Activated CD8-positive, alpha-beta T cell treated with anti-CD3 and anti-CD28 coated beads, Interleukin-2, amount 10 ng/mL, durations not matched to agents 7 days and 5 days (primary cell): ENCODE results near the gene RBM4. TPM values are rescaled to one million over a fixed set of nuclear protein-coding genes. Genes with fewer than 3 reads are reported as not detected.

Source experiments
- ATAC-seq: fragments of 150-1000 bp; cut with Tn5 transposase; one replicate; pipeline ENCODE4 v1.10.0; 2021; ENCODE audit warnings: moderate library complexity
- CTCF ChIA-PET: fragments of 350-600 bp; sonication (Branson Sonifier 250); formaldehyde crosslinking; loops from one replicate; lab custom pipeline; 2021; ENCODE audit warnings: antibody characterized with exemption; lab: Charles Lee
- POLR2A ChIA-PET: fragments of 350-600 bp; sonication (Branson Sonifier 250); formaldehyde crosslinking; loops from one replicate; lab custom pipeline; 2021; ENCODE audit warnings: antibody characterized with exemption; lab: Charles Lee
- DNase-seq: peaks from one replicate; pipeline ENCODE4 v3.0.0-alpha.2; 2020
- H3K27ac Mint-ChIP-seq: one replicate; pipeline ENCODE4 v1.8.0; 2021; ENCODE audit warnings: mild to moderate bottlenecking, mixed read lengths
- H3K27me3 Mint-ChIP-seq: one replicate; pipeline ENCODE4 v1.8.0; 2021; ENCODE audit warnings: low read depth, mixed read lengths
- H3K36me3 Mint-ChIP-seq: one replicate; pipeline ENCODE4 v1.8.0; 2021; ENCODE audit warnings: low read depth, mixed read lengths
- H3K4me1 Mint-ChIP-seq: one replicate; pipeline ENCODE4 v1.8.0; 2021; ENCODE audit warnings: low read depth, mixed read lengths
- H3K4me3 Mint-ChIP-seq: one replicate; pipeline ENCODE4 v1.8.0; 2021; ENCODE audit warnings: mild to moderate bottlenecking, mixed read lengths
- H3K9me3 Mint-ChIP-seq: one replicate; pipeline ENCODE4 v1.8.0; 2022; ENCODE audit warnings: mixed read lengths; ENCODE audit not compliant: insufficient read depth
- total RNA-seq, 2 experiments: library from RNA; stranded (reverse); gene quantifications; one replicate each; pipeline ENCODE4 v1.2.3, GENCODE V29; 2021

The RBM4 gene
- total RNA-seq, 2 experiments from 2014 or later: 118 to 121 TPM

DNA sequence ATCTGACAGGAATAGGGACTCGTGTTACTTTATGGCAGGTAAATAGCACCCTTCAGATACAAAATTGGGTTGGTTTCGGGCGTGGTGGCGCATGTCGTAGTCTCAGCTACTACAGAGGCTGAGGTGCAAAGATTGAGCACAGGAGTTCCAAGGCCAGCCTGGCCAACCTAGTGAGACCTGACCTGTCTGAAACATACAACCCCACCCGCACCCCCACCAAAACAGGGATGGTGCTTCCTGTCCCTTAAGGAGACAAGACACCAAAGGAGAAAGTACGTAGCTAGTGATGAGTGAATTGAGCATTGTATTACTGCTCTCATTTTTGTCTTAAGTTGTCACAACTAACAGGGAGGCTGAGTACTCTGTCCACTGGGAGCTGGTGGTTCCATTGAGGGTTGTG lies 14.1 kb downstream of the RBM4 start:
- peaks cover 54% of the 10 kb centered on the region for H3K36me3 Mint-ChIP-seq

DNA sequence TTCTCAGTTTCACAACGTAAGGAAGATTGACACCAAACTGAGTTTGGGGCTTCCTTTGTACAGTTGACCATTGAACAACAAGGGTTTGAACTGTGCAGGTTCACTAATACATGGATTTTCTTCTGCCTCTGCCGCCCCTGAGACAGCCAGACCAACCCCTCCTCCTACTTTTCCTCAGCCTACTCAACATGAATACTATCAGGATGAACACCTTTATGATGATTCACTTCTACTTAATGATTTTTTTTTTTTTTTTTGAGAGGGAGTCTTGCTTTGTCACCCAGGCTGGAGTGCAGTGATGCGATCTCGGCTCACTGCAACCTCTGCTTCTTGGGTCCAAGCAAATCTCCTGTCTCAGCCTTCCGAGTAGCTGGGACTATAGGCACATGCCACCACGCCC lies 14.6 kb downstream of the RBM4 start:
- peaks cover 3% of the 10 kb centered on the region for H3K4me1 Mint-ChIP-seq
- POLR2A ChIA-PET: interaction anchor here (1.0 to 1.5 kb wide), 3 partner anchors 15 to 37 kb away, joined by 3 to 5 read pairs (median 4); partner anchors contain the start of gene RBM4
- H3K9me3 Mint-ChIP-seq: no peaks in the 10 kb centered on the region
- no peaks in the 10 kb centered on the region for H3K27me3 Mint-ChIP-seq
- DNase-seq: no peak
- no peak overlapping the region for H3K4me3 Mint-ChIP-seq
- H3K36me3 Mint-ChIP-seq: peaks cover 52% of the 10 kb centered on the region
- no peak overlapping the region for H3K27ac Mint-ChIP-seq
- ATAC-seq: no peak
- CTCF ChIA-PET: interaction anchor here (1.0 to 1.7 kb wide), 2 partner anchors 25 to 267 kb away, joined by 3 to 6 read pairs; partner anchors contain the start of gene RBM4B

More for the DNA sequence above, 14.1 kb downstream of the RBM4 start:
- CTCF ChIA-PET: interaction anchor here (1.1 to 1.7 kb wide), 2 partner anchors 22 to 25 kb away, joined by 3 to 6 read pairs; partner anchors contain the start of gene RBM4B
- H3K4me3 Mint-ChIP-seq: no peak overlapping the region
- no peaks in the 10 kb centered on the region for H3K9me3 Mint-ChIP-seq
- POLR2A ChIA-PET: interaction anchor here (1.0 to 1.5 kb wide), 2 partner anchors 14 to 37 kb away, joined by 4 to 5 read pairs; partner anchors contain the start of gene RBM4
- peaks cover 3% of the 10 kb centered on the region for H3K4me1 Mint-ChIP-seq
- peak overlapping the region; percentile 3 for H3K27ac Mint-ChIP-seq
- ATAC-seq (no peak), DNase-seq (no peak)
- no peaks in the 10 kb centered on the region for H3K27me3 Mint-ChIP-seq

DNA sequence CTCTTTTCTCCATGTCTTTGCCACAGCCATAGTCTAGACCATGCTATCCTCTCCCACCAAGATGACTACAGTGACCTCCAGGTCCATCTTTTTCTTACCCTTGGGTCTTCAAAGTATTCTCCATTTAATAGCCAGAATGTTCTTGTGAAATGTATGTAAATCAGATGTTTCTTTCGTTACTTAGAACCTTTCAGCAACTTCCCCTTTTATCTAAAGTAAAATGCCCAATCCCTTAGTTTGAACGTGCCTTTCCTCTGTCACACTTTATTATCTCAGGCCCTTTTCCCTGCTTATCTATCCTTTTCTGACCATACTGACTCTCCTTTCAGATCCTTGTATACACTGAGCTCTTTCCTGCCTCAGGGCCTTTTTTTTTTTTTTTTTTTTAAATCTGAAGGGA lies 21.3 kb downstream of the RBM4 start:
- H3K27ac Mint-ChIP-seq: peak overlapping the region; percentile 28
- DNase-seq (no peak), ATAC-seq (no peak)

DNA sequence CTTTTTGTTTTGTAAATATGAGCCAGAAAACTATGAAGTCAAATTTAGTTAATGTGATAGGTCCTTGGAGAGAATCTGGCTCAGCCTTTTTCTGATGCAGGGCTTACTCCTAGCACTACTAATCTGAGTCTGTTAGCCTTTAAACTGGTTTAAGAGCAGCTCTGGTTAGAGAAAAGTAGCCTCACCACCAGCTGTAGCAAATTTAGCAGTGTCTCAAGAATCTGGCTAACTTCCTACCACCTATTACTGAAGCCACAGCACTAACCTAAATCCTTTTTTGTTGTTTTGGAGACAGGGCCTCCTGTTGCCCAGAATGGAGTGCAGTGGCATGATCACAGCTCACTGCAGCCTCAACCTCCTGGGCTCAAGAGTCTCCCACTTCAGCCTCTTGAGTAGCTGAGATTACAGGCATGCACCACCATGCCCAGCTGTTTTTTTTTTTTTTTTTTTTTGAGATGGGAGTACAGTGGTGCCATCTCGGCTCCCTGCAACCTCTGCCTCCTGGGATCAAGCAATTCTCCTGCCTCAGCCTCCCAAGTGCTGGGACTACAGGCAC lies 25.3 kb downstream of the RBM4 start:
- Mint-ChIP-seq H3K36me3 (peaks cover 61% of the 10 kb centered on the region), H3K9me3 (no peaks in the 10 kb centered on the region), H3K4me3 (no peak overlapping the region), H3K27ac (no peak overlapping the region), H3K27me3 (no peaks in the 10 kb centered on the region), H3K4me1 (peaks cover 5% of the 10 kb centered on the region)
- ATAC-seq (no peak), DNase-seq (no peak)
- ChIA-PET POLR2A (no interaction called here), CTCF (interaction anchor here (0.9 to 3.9 kb wide), 4 partner anchors 9 to 73 kb away, joined by 3 to 19 read pairs (median 4); partner anchors contain the start of gene RBM4B)

More for the DNA sequence above, 21.3 kb downstream of the RBM4 start:
- ChIA-PET CTCF (interaction anchor here (0.8 to 4.5 kb wide), 2 partner anchors 18 to 41 kb away, joined by 3 to 16 read pairs; partner anchors contain the start of gene RBM4B), POLR2A (interaction anchor here (0.9 to 1.3 kb wide), 3 partner anchors 22 to 43 kb away, joined by 3 read pairs; no protein-coding TSS in a partner anchor)
- Mint-ChIP-seq H3K36me3 (peaks cover 43% of the 10 kb centered on the region), H3K27me3 (no peaks in the 10 kb centered on the region), H3K4me1 (peaks cover 5% of the 10 kb centered on the region), H3K9me3 (no peaks in the 10 kb centered on the region), H3K4me3 (no peak overlapping the region)

DNA sequence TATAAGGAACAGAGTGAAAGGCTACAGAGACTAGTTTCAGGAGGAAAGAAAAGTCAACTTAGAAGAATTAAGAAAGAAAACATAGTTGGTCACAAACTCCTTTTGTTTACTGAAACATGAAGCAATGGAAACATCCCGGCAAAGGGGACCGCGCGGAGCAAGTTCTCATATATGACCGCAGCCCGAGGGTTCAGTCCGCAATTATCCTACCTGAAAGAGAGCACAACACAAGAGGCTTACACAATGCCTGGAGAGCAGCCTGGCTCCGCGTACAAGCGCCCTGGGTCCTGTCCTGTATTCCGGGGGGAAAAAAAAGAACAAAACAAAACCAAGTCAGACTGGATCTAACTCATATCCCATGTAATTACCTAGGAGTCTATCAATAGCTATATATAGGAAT lies 26.9 kb downstream of the RBM4 start:
- POLR2A ChIA-PET: interaction anchor here (0.6 to 1.3 kb wide), 3 partner anchors 13 to 294 kb away, joined by 3 to 7 read pairs (median 3); partner anchors contain the start of genes RBM4B and SLC29A2
- Mint-ChIP-seq H3K27me3 (no peaks in the 10 kb centered on the region), H3K9me3 (no peaks in the 10 kb centered on the region), H3K36me3 (peaks cover 61% of the 10 kb centered on the region), H3K4me3 (no peak overlapping the region), H3K27ac (no peak overlapping the region), H3K4me1 (peaks cover 12% of the 10 kb centered on the region)
- DNase-seq: no peak
- CTCF ChIA-PET: interaction anchor here (0.7 to 3.9 kb wide), 3 partner anchors 12 to 154 kb away, joined by 3 to 19 read pairs (median 3); partner anchors contain the start of gene RBM4B
- ATAC-seq: no peak

DNA sequence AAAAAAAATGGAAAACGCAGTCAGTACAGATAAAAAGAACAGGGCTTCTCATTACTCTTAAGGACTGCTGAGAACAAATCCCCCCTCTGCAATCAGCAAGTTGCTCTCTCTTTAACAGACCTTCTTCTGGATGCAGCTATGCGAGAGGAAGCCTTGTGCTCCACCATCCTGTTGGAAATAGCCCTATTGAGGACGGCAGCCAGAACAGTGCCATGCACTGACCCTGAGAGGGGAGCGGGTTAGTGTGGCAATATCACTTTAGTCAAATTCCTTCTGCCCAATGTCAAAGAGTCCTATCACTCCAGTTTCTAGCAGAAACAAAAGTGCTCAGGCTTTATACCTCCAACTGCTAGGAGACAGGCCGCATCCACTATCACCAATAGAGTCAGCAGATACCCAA lies 32.3 kb downstream of the RBM4 start:
- POLR2A ChIA-PET: no interaction called here
- ATAC-seq (no peak), DNase-seq (no peak)
- CTCF ChIA-PET: interaction anchor here (1.2 kb wide), 1 partner anchor 79 kb away, joined by 5 read pairs; no protein-coding TSS in a partner anchor
- no peaks in the 10 kb centered on the region for H3K27me3 Mint-ChIP-seq
- H3K36me3 Mint-ChIP-seq: peaks cover 48% of the 10 kb centered on the region
- peaks cover 24% of the 10 kb centered on the region for H3K4me1 Mint-ChIP-seq
- no peak overlapping the region for H3K4me3 Mint-ChIP-seq
- no peaks in the 10 kb centered on the region for H3K9me3 Mint-ChIP-seq
- H3K27ac Mint-ChIP-seq: no peak overlapping the region

DNA sequence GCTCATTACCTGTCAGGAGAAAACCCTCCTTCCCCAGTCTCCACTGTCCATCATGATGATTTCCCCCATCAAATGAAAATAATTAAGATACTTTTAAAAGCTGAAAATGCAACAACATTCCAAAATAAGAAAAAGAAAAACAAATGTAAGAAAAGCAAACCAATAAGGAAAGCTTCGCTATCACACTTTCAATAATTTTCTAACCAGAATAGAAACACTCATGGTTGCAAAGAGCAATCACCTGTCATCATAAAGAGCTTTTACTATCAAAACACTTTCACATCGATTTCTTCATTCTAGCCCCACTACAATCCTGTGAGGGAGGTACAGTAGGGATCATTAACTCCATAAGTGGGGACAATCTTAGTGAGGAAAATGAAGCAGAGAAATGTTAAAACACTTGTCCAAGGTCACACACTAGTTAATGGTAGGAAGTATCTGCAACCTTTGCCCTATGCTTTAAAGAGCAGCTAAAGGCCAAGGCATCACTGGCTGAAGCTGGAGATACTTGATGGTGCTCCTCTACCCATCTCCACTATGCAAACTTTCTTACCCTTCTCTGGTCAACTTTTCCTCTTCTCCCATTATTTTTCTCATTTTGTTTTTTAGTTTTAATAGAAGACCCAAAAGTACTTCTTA lies 36.6 kb downstream of the RBM4 start:
- H3K27ac Mint-ChIP-seq: no peak overlapping the region
- ATAC-seq (no peak), DNase-seq (no peak)
- peaks cover 42% of the 10 kb centered on the region for H3K4me1 Mint-ChIP-seq
- H3K4me3 Mint-ChIP-seq: peak overlapping the region; percentile 15
- no peaks in the 10 kb centered on the region for H3K9me3 Mint-ChIP-seq
- peaks cover 30% of the 10 kb centered on the region for H3K36me3 Mint-ChIP-seq
- H3K27me3 Mint-ChIP-seq: no peaks in the 10 kb centered on the region
- ChIA-PET CTCF (interaction anchor here (0.6 to 1.0 kb wide), 2 partner anchors 23 to 97 kb away, joined by 3 read pairs; no protein-coding TSS in a partner anchor), POLR2A (no interaction called here)

DNA sequence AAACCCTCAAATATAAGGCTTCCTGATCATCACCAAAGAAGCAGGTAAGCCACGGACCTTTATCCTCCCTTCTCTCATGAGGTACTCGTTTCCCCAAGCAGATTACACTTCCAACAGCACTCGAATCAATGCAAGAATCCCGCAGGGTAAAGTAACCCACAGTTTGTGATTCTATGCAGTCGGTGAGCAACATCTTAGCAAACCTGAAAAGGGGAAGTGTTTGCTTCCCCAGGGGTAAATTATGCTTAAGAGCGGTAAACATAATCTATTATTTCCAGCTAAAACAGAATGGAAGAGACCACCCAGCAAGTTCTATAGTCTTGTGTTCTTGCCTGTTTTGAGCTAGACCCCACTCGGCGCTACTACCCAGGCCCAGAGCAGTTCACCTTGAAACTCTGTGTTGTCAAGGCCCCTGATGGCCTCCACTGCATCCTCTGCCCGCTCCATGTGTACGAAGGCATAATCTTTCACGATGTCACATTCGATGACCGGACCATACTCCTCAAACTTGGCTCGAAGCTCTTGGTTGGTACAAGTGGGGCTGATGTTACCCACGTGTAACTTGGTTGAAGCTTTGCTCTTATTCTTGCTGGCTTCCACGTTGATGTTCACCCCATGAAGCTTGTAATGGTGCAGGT lies 37.9 kb downstream of the RBM4 start:
- no peaks in the 10 kb centered on the region for H3K27me3 Mint-ChIP-seq
- POLR2A ChIA-PET: interaction anchor here (1.0 to 3.1 kb wide), 7 partner anchors 31 to 166 kb away, joined by 3 to 40 read pairs (median 6); partner anchors contain the start of genes RBM14, RBM4 and RCE1
- peaks cover 27% of the 10 kb centered on the region for H3K36me3 Mint-ChIP-seq
- peak overlapping the region; percentile 99 for H3K27ac Mint-ChIP-seq
- H3K4me3 Mint-ChIP-seq: peak overlapping the region; percentile 95
- CTCF ChIA-PET: interaction anchor here (0.9 to 3.9 kb wide), 19 partner anchors 12 to 388 kb away, joined by 3 to 70 read pairs (median 16); partner anchors contain the start of genes ACTN3, CCDC87, CCS and MRPL11
- H3K9me3 Mint-ChIP-seq: no peaks in the 10 kb centered on the region
- H3K4me1 Mint-ChIP-seq: peaks cover 36% of the 10 kb centered on the region
- DNase-seq (no peak), ATAC-seq (no peak)

DNA sequence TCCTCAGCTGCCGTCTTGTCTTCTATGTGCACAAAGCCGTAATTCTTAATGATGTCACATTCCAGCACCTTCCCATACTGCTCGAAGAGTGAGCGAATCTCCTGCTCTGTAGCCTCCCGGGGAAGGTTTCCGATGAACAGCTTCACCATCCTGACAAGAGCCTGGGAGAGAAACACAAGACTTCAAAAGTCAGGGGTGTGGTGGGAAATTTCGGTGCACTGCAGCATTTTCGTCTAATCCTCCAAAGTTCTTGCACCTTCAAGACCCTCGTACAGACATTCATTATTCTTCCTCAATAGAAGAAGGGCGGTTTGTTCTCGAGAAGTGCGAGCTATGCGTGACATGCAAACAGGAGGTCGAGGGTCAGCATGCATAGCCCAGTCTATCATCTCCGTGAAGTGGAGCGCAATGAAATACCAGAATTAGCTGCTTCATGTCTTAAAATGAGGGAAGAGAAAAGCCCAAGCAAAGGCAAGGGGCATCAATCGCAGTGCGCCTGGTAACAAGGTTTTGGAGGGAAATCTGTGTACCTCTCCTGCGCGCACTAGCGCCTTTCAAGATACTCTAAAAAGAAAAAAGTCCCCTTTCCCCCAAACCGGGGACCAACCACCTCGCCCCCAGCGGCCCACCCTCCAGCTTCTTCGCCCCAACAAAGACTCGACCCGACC lies 38.6 kb downstream of the RBM4 start:
- no peak for DNase-seq

DNA sequence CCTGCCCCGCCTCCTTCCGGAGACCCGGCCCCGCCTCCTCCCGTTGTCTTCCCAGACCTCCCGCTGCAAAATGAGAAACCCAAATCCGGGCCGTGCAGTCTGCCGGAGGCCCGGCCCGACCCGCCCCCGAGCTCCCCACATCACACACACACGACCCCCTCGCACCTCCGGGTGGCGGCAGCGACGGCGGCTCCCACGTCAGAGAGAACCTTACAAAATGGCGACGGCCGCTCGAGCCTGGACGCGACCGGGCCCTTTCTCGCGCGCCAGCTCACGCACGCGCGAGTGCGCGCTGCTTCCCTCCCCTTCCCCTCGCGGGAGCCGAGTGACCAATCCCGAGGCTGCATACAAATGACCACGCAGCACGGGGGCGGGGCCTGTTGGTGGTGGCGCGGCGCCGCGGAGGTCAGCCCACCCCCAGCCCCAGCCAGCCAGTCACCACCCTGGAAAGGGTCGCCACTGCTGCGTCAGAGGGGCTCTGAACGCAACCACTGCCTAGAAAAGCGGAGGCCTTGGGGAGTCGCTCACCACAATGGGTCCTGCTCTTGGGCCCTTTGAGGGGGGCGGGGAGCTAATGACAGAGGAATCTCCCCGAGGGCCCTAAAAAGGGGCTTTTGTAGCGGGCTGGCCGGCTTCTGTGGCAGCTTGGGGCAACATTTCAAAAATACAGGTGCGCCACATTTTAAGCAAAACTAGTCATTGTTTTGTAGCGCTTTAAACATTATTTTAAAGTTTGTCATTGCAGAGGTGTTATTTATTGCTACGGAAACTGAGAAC lies 39.3 kb downstream of the RBM4 start, which contains the start of gene RBM4B:
RBM4B (minus strand) TSS at position 289 of the 777 bp plus-strand sequence. CDS start 808 bp downstream, outside the sequence.
- H3K27me3 Mint-ChIP-seq: no peaks in the 10 kb centered on the region
- DNase-seq (peak; percentile 96), ATAC-seq (peak; percentile 89)
- H3K9me3 Mint-ChIP-seq: no peaks in the 10 kb centered on the region
- CTCF ChIA-PET: interaction anchor here (0.6 to 3.9 kb wide), 66 partner anchors 10 to 636 kb away, joined by 3 to 70 read pairs (median 6); partner anchors contain the start of genes ACTN3, CCDC87, CCS and CTSF
- peaks cover 35% of the 10 kb centered on the region for H3K4me1 Mint-ChIP-seq
- peaks cover 27% of the 10 kb centered on the region for H3K36me3 Mint-ChIP-seq
- peak within 1 kb of the TSS; percentile 95 for H3K4me3 Mint-ChIP-seq
- POLR2A ChIA-PET: interaction anchor here (0.7 to 3.1 kb wide), 23 partner anchors 8 to 281 kb away, joined by 3 to 40 read pairs (median 4); partner anchors contain the start of genes DPP3, MRPL11, RBM14 and RBM4
- peak within 1 kb of the TSS; percentile 99 for H3K27ac Mint-ChIP-seq

More for the DNA sequence above, 38.6 kb downstream of the RBM4 start:
- Mint-ChIP-seq H3K4me1 (peaks cover 35% of the 10 kb centered on the region), H3K4me3 (peak overlapping the region; percentile 95), H3K27me3 (no peaks in the 10 kb centered on the region), H3K36me3 (peaks cover 27% of the 10 kb centered on the region), H3K9me3 (no peaks in the 10 kb centered on the region), H3K27ac (peak overlapping the region; percentile 99)
- POLR2A ChIA-PET: interaction anchor here (0.7 to 3.1 kb wide), 14 partner anchors 9 to 197 kb away, joined by 3 to 40 read pairs (median 4); partner anchors contain the start of genes DPP3, RBM14, RBM4 and RCE1
- CTCF ChIA-PET: interaction anchor here (0.6 to 3.9 kb wide), 48 partner anchors 9 to 636 kb away, joined by 3 to 70 read pairs (median 8); partner anchors contain the start of genes ACTN3, CCDC87, CCS and CTSF
- ATAC-seq: no peak
